HG03378 (cell line): ENCODE results near the gene MLYCD.

Source experiments
- ATAC-seq: cut with Tn5 transposase; IDR thresholded peaks from one replicate; pipeline ENCODE4 v1.9.1; 2021; ENCODE audit warnings: mild to moderate bottlenecking, moderate library complexity; ENCODE audit not compliant: unreplicated experiment

Gene MLYCD

GRCh38 chr16:83925095-83925905, 26.4 kb downstream of the MLYCD start:
- no peak for ATAC-seq

- ATAC-seq, result no peak
These were observed 27.2 kb downstream of the MLYCD start for GRCh38 chr16:83925957-83926725.

- no peak for ATAC-seq
These were observed 27.9 kb downstream of the MLYCD start for GRCh38 chr16:83926726-83927397.

- ATAC-seq, result no peak
These were observed 29.6 kb downstream of the MLYCD start for GRCh38 chr16:83928341-83929055.

GRCh38 chr16:83929811-83930555, 31.1 kb downstream of the MLYCD start:
- ATAC-seq, result no peak

- no peak for ATAC-seq
These were observed 32.0 kb downstream of the MLYCD start for GRCh38 chr16:83930730-83931500.

- no peak for ATAC-seq
These were observed 32.6 kb downstream of the MLYCD start for GRCh38 chr16:83931556-83931955.

- ATAC-seq, result no peak
These were observed 33.4 kb downstream of the MLYCD start for GRCh38 chr16:83932304-83932703.

- ATAC-seq, result no peak
These were observed 34.2 kb downstream of the MLYCD start for GRCh38 chr16:83932955-83933673.

GRCh38 chr16:83933885-83934683, 35.2 kb downstream of the MLYCD start:
- ATAC-seq, result no peak

GRCh38 chr16:83934684-83934977, 35.7 kb downstream of the MLYCD start:
- ATAC-seq, result no peak

GRCh38 chr16:83935005-83935857, 36.3 kb downstream of the MLYCD start:
- ATAC-seq, result no peak

GRCh38 chr16:83935858-83936255, 36.9 kb downstream of the MLYCD start:
- ATAC-seq, result no peak

GRCh38 chr16:83936581-83937165, 37.8 kb downstream of the MLYCD start:
- ATAC-seq, result no peak

GRCh38 chr16:83937267-83937666, 38.4 kb downstream of the MLYCD start:
- ATAC-seq, result no peak

- ATAC-seq, result no peak
These were observed 39.3 kb downstream of the MLYCD start for GRCh38 chr16:83937922-83938885.
